HepG2 (cell line): ENCODE measurements around the gene FASTKD3. TPM values are rescaled to one million over a fixed set of nuclear protein-coding genes. Genes with fewer than 3 reads are reported as not detected.
A peak's percentile ranks its signal among the peaks of the same experiment; 100 is the strongest.

Experiments
- ATAC-seq: fragments of 200-7000 bp; cut with Tn5 transposase; 3 replicates; pipeline ENCODE4 v1.9.1; 2020; ENCODE audit warnings: mild to moderate bottlenecking, moderate library complexity
- BruUV-seq: library from RNA; stranded (reverse); fragments of 400-500 nt; replicated peaks from 2 replicates; lab custom pipeline; 2021; lab: Mats Ljungman, UMichigan
- CTCF ChIA-PET: fragments of 300-600 bp; formaldehyde crosslinking; extraction: SDS; loops from one replicate; lab custom pipeline; 2021; ENCODE audit warnings: low total read pairs, inconsistent platforms, low intra/inter-chr PET ratio; lab: Yijun Ruan, JAX
- POLR2A ChIA-PET: fragments of 350-600 bp; sonication (Branson Sonifier 250); formaldehyde crosslinking; loops from one replicate; lab custom pipeline; 2020; ENCODE audit warnings: antibody characterized with exemption, inconsistent platforms; lab: Yijun Ruan, JAX
- DNase-seq: peaks from one replicate; pipeline ENCODE4 v3.0.0-alpha.2; 2015; ENCODE audit warnings: low spot score
- FAIRE-seq: peaks from 3 replicates; lab custom pipeline; 2011; peaks lifted over from hg19 to GRCh38; lab: Jason Lieb, UNC
- H2AFZ ChIP-seq: one replicate; pipeline ENCODE4 v1.6.1; 2011; ENCODE audit warnings: low read length, inconsistent platforms
- H3K27ac ChIP-seq: fragments of 300-600 bp; 3 replicates; pipeline ENCODE4 v1.8.0; 2011; ENCODE audit warnings: mixed run types, mild to moderate bottlenecking, mixed read lengths, low read length, inconsistent platforms; ENCODE audit not compliant: insufficient read depth; ENCODE audit errors: extremely low read length
- H3K27me3 ChIP-seq, 2 experiments: fragments of 200-600 bp in 1 of 2; 2 replicates in 1 of 2; 3 replicates in 1 of 2; pipeline versions ENCODE4 v1.6.0 to v1.8.0; 2011; ENCODE audit warnings: low read length in 2 of 2, mild to moderate bottlenecking in 2 of 2, moderate library complexity in 2 of 2, inconsistent platforms in 1 of 2; ENCODE audit not compliant: insufficient read depth in 2 of 2, control insufficient read depth in 1 of 2
- H3K36me3 ChIP-seq, 2 experiments: fragments of 200-600 bp in 1 of 2; replicated peaks in 1 of 2; 2 replicates in 1 of 2; 3 replicates in 1 of 2; pipeline versions ENCODE4 v1.5.1 to v1.8.0; 2011; ENCODE audit warnings: low read length in 2 of 2, inconsistent platforms in 1 of 2; ENCODE audit not compliant: insufficient read depth in 2 of 2, control insufficient read depth in 1 of 2
- H3K4me1 ChIP-seq: 2 replicates; pipeline ENCODE4 v1.5.1; 2012; ENCODE audit warnings: low read length, inconsistent platforms; ENCODE audit not compliant: insufficient read depth
- H3K4me2 ChIP-seq: 2 replicates; pipeline ENCODE4 v1.6.0; 2011; ENCODE audit warnings: low read depth, low read length, inconsistent platforms
- H3K4me3 ChIP-seq, 3 experiments: fragments of 200-600 bp in 1 of 3; sonication (generic), shearing (Covaris generic) in 1 of 3; replicated peaks in 1 of 3; 2 replicates each; pipeline ENCODE4 v1.5.1; 2011 to 2016; ENCODE audit warnings: low read length in 3 of 3, inconsistent platforms in 2 of 3, low read depth in 2 of 3, mild to moderate bottlenecking in 2 of 3, control low read depth in 1 of 3, mixed read lengths in 1 of 3; ENCODE audit not compliant: insufficient read depth in 1 of 3
- H3K79me2 ChIP-seq: one replicate; pipeline ENCODE4 v1.6.1; 2011; ENCODE audit warnings: low read length, inconsistent platforms; ENCODE audit not compliant: insufficient read depth
- H3K9ac ChIP-seq: 2 replicates; pipeline ENCODE4 v1.6.0; 2011; ENCODE audit warnings: mild to moderate bottlenecking, low read depth, low read length, inconsistent platforms; ENCODE audit not compliant: insufficient read depth
- H3K9me3 ChIP-seq: 2 replicates; pipeline ENCODE4 v1.5.1; 2012; ENCODE audit warnings: mild to moderate bottlenecking, low read length
- H4K20me1 ChIP-seq: 2 replicates; pipeline ENCODE4 v1.6.0; 2011; ENCODE audit warnings: inconsistent platforms, mild to moderate bottlenecking, low read length, moderate library complexity; ENCODE audit not compliant: insufficient read depth
- ATF7-NPFF ChIP-seq: sonication (generic); formaldehyde crosslinking; IDR thresholded peaks from 2 replicates; pipeline ENCODE4 v1.8.1; 2023; ENCODE audit warnings: mild to moderate bottlenecking, low read depth, missing genetic modification reagents, moderate library complexity
- MAFF ChIP-seq: IDR thresholded peaks from 2 replicates; pipeline ENCODE4 v1.6.1; 2011; ENCODE audit warnings: low read depth, low read length, improper control_type of control experiment
- MAFK ChIP-seq, 2 experiments: IDR thresholded peaks in 1 of 2; conservative IDR thresholded peaks in 1 of 2; 2 replicates each; pipeline ENCODE4 v1.6.1; 2011; ENCODE audit warnings: improper control_type of control experiment in 2 of 2, low read length in 2 of 2
- MYC ChIP-seq: sonication (generic); formaldehyde crosslinking; IDR thresholded peaks from 2 replicates; pipeline ENCODE4 v1.9.0; 2021; ENCODE audit warnings: missing genetic modification reagents, borderline replicate concordance
- NCOA2 ChIP-seq: sonication (generic); formaldehyde crosslinking; IDR thresholded peaks from 2 replicates; pipeline ENCODE4 v1.8.0; 2022; ENCODE audit warnings: inconsistent platforms
- PBX2 ChIP-seq: IDR thresholded peaks from 2 replicates; pipeline ENCODE4 v1.6.1; 2016; ENCODE audit warnings: control low read depth
- ZNF768 ChIP-seq: sonication (generic); formaldehyde crosslinking; IDR thresholded peaks from 2 replicates; pipeline ENCODE4 v1.4.0; 2020; ENCODE audit warnings: missing genetic modification reagents
- whole genome bisulfite sequencing: methylation state at CpG from one replicate; pipeline ENCODE4 v1.1.6; 2017; ENCODE audit warnings: low lambda C conversion rate; 5-methylcytosine and 5-hydroxymethylcytosine counted together
- in situ Hi-C: cut with HindIII; loops from 2 replicates; pipeline ENCODE4 v1.10.0; 2017; ENCODE audit warnings: low pct_unique_long_range_greater_than_20kb; ENCODE audit not compliant: extremely low pct_ligation_motif_present
- intact Hi-C: fragments of 100-400 bp; cut with micrococcal nuclease; formaldehyde crosslinking; loops from one replicate; pipeline ENCODE4 v1.10.0; 2022; ENCODE audit not compliant: unreplicated experiment
- polyA plus RNA-seq, 8 experiments: library from polyadenylated mRNA; depleted of rRNA in 3 of 8; stranded (reverse) in 7 of 8; unstranded in 1 of 8; fragments of >200 nt; fragmentation: Illumina TruSeq in 4 of 8; extraction: Trizol in 4 of 8; gene quantifications; 2 replicates each; pipeline versions ENCODE4 v1.2.1 to v1.2.3, GENCODE V29; 2011 to 2016; ENCODE audit warnings: low read depth in 4 of 8, missing spikeins in 1 of 8, mixed read lengths in 1 of 8; ENCODE audit not compliant: insufficient read depth in 1 of 8
- total RNA-seq, 5 experiments: library from RNA; depleted of rRNA; stranded (reverse); fragments of >200 nt; fragmentation: Illumina TruSeq; extraction: Trizol; gene quantifications; 2 replicates each; pipeline ENCODE4 v1.2.3, GENCODE V29; 2016; ENCODE audit warnings: low read depth in 1 of 5
- TF ChIP-seq, protein P1 (sequence below): sonication (generic); formaldehyde crosslinking; IDR thresholded peaks from 2 replicates; pipeline ENCODE4 v1.8.1; 2022; ENCODE audit warnings: low read depth, mild to moderate bottlenecking, missing genetic modification reagents

FASTKD3 gene
- total and polyA plus RNA-seq, 2 of the 13 experiments (the other 11 are each of a cell fraction or from before 2014, with no cell fraction given), result 6.9 to 17.8 TPM

DNA sequence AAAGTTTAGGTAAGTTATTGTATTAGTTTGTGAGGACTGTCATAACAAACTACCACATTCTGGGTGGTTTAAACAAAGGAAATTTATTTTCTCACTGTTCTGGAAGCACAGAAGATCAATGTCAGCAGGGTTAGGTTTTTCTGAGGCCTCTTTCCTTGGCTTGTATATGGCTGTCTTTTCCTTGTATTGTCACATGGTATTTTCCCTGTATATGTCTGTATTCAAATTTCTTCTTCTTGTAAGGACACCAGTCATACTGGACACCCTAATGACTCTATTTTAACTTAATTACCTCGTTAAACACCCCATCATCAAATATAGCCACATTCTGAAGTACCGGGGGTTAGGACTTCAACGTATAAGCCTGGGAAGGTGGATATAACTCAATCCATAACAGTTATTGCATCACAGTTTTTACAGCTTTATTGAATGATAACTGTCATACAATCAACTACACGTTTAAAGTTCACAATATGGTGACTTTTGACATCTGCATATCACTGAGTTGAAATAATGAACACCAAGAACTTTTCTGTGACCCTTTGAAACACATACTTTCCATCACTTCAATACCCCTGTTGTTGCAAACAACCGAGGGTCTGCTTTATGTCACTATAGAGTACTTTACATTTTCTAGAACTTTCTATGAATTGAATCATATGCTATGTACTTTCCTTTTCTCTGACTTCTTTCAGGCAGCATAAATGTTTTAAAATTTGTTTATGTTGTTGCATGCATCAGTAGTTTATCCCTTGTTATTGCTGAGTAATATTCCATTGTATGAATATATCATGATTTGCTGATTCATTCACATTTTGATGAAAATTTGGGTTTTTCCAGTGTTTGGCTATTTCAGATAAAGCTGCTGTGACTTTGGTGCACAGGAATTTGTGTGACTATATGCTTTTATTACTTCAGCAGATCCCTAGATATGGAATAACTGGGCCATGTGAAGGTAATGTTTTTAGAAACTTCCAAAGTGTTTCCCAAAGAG is 48.6 kb upstream of the FASTKD3 start:
- 4% methylated on average over 5 of the region's 5 CpGs for WGBS
- Histone ChIP-seq H3K4me2 (no peak overlapping the region), H3K4me1 (no peaks in the 10 kb centered on the region), H3K79me2 (no peaks in the 10 kb centered on the region), H3K9me3 (peaks cover 9% of the 10 kb centered on the region; the same call in 1 of the 2 replicates), H4K20me1 (no peaks in the 10 kb centered on the region), H3K27me3 (no peaks in the 10 kb centered on the region), H3K27ac (no peak overlapping the region), H2AFZ (no peak overlapping the region), H3K36me3 (no peaks in the 10 kb centered on the region), H3K4me3 (no peak overlapping the region), H3K9ac (no peak overlapping the region)
- no peak for FAIRE-seq
- DNase-seq, result no peak
- no TSS peak for BruUV-seq
- TF ChIP-seq MAFK (conservative IDR thresholded peaks at IDR 0.05 in 1 of 2, IDR thresholded peaks at IDR 0.05 in 1 of 2; ENCODE audit: low read length in 2 of 2) (peak in 1 of 2 experiments; percentile 26; a peak in 1 of 4 replicates), MAFF (peak; percentile 36; the same call in 1 of the 2 replicates), NCOA2 (no peak), ZNF768 (CRISPR knock-in tag) (no peak)
- POLR2A ChIA-PET, result no interaction called here
- no peak for ATAC-seq
- CTCF ChIA-PET, result no interaction called here
- intact Hi-C loops (no loop called here), in situ Hi-C loops (no loop called here)

DNA sequence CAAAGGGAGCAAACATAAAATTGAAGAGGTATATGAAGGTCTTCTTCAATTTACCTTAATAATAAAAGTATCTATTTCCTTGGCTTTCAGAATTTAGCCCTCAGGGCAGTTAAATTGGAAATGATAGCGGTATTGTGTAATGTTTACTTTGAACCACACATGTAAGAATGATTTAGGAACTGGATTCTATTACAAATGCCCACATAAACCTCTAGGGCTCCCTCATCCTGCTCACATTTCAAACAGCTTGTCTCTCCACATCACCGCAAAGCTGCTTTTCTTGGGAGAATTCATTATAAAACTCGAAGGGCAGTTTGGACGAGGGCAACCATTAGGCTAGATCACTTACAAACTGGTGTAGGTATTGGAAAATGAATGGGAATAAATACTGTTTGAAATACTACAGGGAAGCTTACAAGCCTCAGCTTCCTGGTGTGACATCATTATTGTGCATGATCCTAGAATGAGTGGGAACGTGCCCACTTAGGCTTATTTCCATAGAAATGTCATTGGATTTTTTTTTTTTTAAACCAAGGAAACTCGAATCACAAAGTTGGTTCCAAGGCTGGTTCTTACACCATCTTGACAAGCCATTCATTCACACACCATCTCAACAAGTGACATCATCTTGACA is 47.5 kb upstream of the FASTKD3 start:
- DNase-seq (no peak), ATAC-seq (no peak), FAIRE-seq (no peak)
- no peak overlapping the region for H3K4me3 ChIP-seq
- no peaks in the 10 kb centered on the region for H3K36me3 ChIP-seq
- no peak overlapping the region for H3K4me2 ChIP-seq
- H3K27me3 ChIP-seq, result no peaks in the 10 kb centered on the region
- no peak for TF ChIP-seq ATF7-NPFF (CRISPR knock-in tag)
- no peak for TF ChIP-seq MYC
- TF ChIP-seq PBX2 (CRISPR knock-in tag), result no peak
- TF ChIP-seq, protein P1, sequence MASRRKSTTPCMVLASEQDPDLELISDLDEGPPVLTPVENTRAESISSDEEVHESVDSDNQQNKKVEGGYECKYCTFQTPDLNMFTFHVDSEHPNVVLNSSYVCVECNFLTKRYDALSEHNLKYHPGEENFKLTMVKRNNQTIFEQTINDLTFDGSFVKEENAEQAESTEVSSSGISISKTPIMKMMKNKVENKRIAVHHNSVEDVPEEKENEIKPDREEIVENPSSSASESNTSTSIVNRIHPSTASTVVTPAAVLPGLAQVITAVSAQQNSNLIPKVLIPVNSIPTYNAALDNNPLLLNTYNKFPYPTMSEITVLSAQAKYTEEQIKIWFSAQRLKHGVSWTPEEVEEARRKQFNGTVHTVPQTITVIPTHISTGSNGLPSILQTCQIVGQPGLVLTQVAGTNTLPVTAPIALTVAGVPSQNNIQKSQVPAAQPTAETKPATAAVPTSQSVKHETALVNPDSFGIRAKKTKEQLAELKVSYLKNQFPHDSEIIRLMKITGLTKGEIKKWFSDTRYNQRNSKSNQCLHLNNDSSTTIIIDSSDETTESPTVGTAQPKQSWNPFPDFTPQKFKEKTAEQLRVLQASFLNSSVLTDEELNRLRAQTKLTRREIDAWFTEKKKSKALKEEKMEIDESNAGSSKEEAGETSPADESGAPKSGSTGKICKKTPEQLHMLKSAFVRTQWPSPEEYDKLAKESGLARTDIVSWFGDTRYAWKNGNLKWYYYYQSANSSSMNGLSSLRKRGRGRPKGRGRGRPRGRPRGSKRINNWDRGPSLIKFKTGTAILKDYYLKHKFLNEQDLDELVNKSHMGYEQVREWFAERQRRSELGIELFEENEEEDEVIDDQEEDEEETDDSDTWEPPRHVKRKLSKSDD (CRISPR knock-in tag), result no peak
- H3K27ac ChIP-seq, result no peak overlapping the region
- ChIA-PET CTCF (no interaction called here), POLR2A (no interaction called here)
- no peaks in the 10 kb centered on the region for H3K79me2 ChIP-seq
- H3K4me1 ChIP-seq, result no peaks in the 10 kb centered on the region
- H4K20me1 ChIP-seq, result no peaks in the 10 kb centered on the region
- WGBS, result 21% methylated on average over 6 of the region's 6 CpGs
- intact Hi-C loops, result no loop called here
- peaks cover 9% of the 10 kb centered on the region; the same call in 1 of the 2 replicates for H3K9me3 ChIP-seq
- no TSS peak for BruUV-seq
- in situ Hi-C loops, result no loop called here
- no peak overlapping the region for H2AFZ ChIP-seq
- H3K9ac ChIP-seq, result no peak overlapping the region
